Activated CD8-positive, alpha-beta T cell treated with anti-CD3 and anti-CD28 coated beads for 36 hours (primary cell): ENCODE measurements around the gene KDM3B. TPM values are rescaled to one million over a fixed set of nuclear protein-coding genes. Genes with fewer than 3 reads are reported as not detected.
A peak's percentile ranks its signal among the peaks of the same experiment; 100 is the strongest.

ENCODE experiments used
- ATAC-seq: fragments of 200-7000 bp; cut with Tn5 transposase; one replicate; pipeline ENCODE4 v1.10.0; 2021; ENCODE audit warnings: mild to moderate bottlenecking, moderate library complexity
- CTCF ChIA-PET: fragments of 350-600 bp; sonication (Branson Sonifier 250); formaldehyde crosslinking; loops from one replicate; lab custom pipeline; 2021; ENCODE audit warnings: antibody characterized with exemption; lab: Charles Lee
- POLR2A ChIA-PET: fragments of 350-600 bp; sonication (Branson Sonifier 250); formaldehyde crosslinking; loops from one replicate; lab custom pipeline; 2021; ENCODE audit warnings: antibody characterized with exemption; lab: Charles Lee
- DNase-seq: peaks from one replicate; pipeline ENCODE4 v3.0.0-alpha.2; 2020
- H3K27ac Mint-ChIP-seq: one replicate; pipeline ENCODE4 v1.8.0; 2021; ENCODE audit warnings: mild to moderate bottlenecking, mixed read lengths
- H3K27me3 Mint-ChIP-seq: one replicate; pipeline ENCODE4 v1.8.0; 2021; ENCODE audit warnings: mixed read lengths
- H3K36me3 Mint-ChIP-seq: one replicate; pipeline ENCODE4 v1.8.0; 2021; ENCODE audit warnings: low read depth, mixed read lengths
- H3K4me1 Mint-ChIP-seq: one replicate; pipeline ENCODE4 v1.8.0; 2021; ENCODE audit warnings: low read depth, mixed read lengths
- H3K4me3 Mint-ChIP-seq: one replicate; pipeline ENCODE4 v1.8.0; 2021; ENCODE audit warnings: mild to moderate bottlenecking, moderate library complexity, mixed read lengths
- H3K9me3 Mint-ChIP-seq: one replicate; pipeline ENCODE4 v1.8.0; 2021; ENCODE audit warnings: mixed read lengths
- intact Hi-C: fragments of 100-400 bp; cut with micrococcal nuclease; formaldehyde crosslinking; loops from one replicate; pipeline ENCODE4 v1.10.0; 2022
- total RNA-seq, 2 experiments: library from RNA; stranded (reverse); gene quantifications; one replicate each; pipeline ENCODE4 v1.2.3, GENCODE V29; 2021
- TF ChIP-seq, protein P1 (sequence below): fragments of 200-600 bp; IDR thresholded peaks from one replicate; pipeline ENCODE4 v1.8.0; 2022; ENCODE audit warnings: antibody characterized with exemption, mild to moderate bottlenecking

Gene KDM3B
- total RNA-seq, 2 experiments from 2014 or later = 41.6 to 41.9 TPM

DNA sequence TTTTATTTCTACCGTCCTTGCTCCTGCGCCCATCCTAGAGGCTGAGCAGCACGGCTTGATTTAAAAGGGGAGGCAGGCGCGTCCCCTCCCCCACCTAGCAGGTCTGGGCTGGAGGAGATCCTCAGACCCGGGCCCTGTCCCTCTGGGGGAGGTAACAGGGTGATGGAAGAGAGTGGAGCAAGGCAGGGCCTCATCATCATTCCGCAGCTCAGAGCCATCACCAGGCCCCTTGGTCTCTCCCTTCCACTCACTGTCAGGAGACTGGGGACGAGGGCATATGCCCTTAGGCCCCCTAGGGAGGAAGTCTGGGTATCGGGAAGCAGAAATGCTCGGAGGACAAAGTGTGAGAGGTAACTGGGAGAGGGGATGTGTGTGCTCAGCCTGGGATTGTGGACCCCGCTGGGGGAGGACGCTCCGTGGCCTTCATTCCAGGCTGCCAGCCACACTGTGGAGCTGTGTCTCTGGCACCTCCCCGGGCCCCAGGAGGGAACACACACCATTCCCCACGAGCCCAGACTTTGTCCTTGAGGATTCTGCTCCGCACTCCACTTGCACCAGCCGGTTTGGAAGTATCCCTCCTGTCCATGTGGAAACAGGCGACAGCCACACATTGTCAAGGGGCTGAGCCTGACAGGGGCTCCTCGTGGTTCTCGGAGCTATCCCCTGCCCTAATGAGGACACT, 87.1 kb downstream of the KDM3B start:
- ATAC-seq (no peak), DNase-seq (peak; percentile 14)
- H3K4me1 Mint-ChIP-seq = peaks cover 12% of the 10 kb centered on the region
- H3K36me3 Mint-ChIP-seq = no peaks in the 10 kb centered on the region
- ChIA-PET CTCF (interaction anchor here (1.0 to 1.4 kb wide), 2 partner anchors 10 to 65 kb away, joined by 4 read pairs; no protein-coding TSS in a partner anchor), POLR2A (interaction anchor here (0.8 to 2.6 kb wide), 3 partner anchors 10 to 70 kb away, joined by 3 to 12 read pairs (median 4); no protein-coding TSS in a partner anchor)
- H3K27ac Mint-ChIP-seq = no peak overlapping the region
- TF ChIP-seq, protein P1, sequence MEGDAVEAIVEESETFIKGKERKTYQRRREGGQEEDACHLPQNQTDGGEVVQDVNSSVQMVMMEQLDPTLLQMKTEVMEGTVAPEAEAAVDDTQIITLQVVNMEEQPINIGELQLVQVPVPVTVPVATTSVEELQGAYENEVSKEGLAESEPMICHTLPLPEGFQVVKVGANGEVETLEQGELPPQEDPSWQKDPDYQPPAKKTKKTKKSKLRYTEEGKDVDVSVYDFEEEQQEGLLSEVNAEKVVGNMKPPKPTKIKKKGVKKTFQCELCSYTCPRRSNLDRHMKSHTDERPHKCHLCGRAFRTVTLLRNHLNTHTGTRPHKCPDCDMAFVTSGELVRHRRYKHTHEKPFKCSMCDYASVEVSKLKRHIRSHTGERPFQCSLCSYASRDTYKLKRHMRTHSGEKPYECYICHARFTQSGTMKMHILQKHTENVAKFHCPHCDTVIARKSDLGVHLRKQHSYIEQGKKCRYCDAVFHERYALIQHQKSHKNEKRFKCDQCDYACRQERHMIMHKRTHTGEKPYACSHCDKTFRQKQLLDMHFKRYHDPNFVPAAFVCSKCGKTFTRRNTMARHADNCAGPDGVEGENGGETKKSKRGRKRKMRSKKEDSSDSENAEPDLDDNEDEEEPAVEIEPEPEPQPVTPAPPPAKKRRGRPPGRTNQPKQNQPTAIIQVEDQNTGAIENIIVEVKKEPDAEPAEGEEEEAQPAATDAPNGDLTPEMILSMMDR = no peak
- no peaks in the 10 kb centered on the region for H3K9me3 Mint-ChIP-seq
- intact Hi-C loops = no loop called here
- H3K4me3 Mint-ChIP-seq = peak overlapping the region; percentile 73
- no peaks in the 10 kb centered on the region for H3K27me3 Mint-ChIP-seq

DNA sequence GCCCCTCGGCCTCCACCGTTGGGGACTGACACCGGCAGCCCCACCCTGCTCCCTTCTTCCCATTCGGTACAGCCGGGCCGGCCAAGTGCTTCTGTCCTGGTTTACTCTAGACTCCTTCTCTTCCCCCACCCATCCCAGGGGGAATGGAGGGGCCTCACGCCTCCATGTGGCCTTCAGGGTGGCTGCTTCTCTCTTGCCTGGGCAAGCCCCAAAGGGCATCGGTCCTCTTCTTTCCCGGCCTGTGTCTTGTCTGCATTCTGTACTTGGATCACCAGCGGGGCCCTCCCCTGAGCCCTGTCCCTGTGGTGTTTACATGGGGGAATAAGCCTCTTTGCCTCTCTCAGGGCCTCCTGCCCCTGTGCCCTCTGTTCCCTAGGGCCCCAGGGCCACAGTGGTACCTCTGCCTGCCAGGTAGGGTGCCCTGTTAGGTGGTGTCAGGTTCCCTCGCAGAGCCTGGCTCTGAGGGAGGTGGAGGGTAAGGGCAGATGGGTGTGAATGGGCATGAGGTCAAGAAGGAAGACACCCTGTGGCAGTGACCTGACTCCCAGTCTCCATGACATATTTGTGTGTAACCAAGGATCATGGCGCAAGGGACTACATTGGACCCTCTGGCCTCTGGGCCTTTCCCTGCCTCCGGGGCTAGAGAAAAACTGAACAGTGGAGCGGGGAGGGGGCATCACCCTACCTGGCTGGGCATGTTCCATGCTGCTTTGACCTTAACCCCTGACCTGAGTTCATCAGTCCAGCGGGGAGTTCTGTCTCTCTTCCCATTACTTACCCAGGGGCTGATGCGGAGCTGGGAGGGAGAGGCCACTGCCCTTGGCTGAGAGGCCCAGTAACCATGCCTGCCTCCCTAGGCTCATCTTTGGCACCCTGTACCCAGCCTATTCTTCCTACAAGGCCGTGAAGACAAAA, 87.9 kb downstream of the KDM3B start:
- no peak for DNase-seq
- Mint-ChIP-seq H3K9me3 (no peaks in the 10 kb centered on the region), H3K27me3 (no peaks in the 10 kb centered on the region), H3K27ac (no peak overlapping the region), H3K4me1 (peaks cover 12% of the 10 kb centered on the region), H3K4me3 (peak overlapping the region; percentile 48), H3K36me3 (no peaks in the 10 kb centered on the region)
- TF ChIP-seq, protein P1 = no peak
- no peak for ATAC-seq
- POLR2A ChIA-PET = interaction anchor here (2.6 kb wide), 1 partner anchor 9 kb away, joined by 12 read pairs; no protein-coding TSS in a partner anchor
- intact Hi-C loops = no loop called here
- CTCF ChIA-PET = interaction anchor here (1.0 kb wide), 1 partner anchor 9 kb away, joined by 4 read pairs; no protein-coding TSS in a partner anchor

DNA sequence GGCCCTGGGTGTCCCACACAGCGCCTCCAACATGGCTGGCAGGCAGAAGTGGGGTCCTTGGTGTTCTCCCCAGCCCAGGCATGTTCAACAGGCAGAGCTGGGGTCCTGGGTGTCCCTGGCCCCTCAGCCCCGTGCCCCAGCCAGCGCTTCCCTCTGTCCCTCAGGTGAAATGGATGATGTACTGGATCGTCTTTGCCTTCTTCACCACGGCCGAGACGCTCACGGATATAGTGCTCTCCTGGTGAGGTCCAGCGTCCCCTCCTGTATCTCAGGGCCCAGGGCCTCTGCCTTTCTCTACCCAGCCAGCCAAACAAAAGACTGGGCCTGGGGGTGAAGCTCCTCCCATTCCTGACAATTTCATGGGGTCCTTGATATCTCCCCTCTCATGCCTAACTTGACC, 88.7 kb downstream of the KDM3B start:
- TF ChIP-seq, protein P1 = no peak
- Mint-ChIP-seq H3K9me3 (no peaks in the 10 kb centered on the region), H3K4me1 (peaks cover 12% of the 10 kb centered on the region), H3K4me3 (no peak overlapping the region), H3K27ac (no peak overlapping the region), H3K27me3 (no peaks in the 10 kb centered on the region), H3K36me3 (no peaks in the 10 kb centered on the region)
- ChIA-PET CTCF (no interaction called here), POLR2A (interaction anchor here (0.8 kb wide), 1 partner anchor 10 kb away, joined by 4 read pairs; no protein-coding TSS in a partner anchor)
- DNase-seq (no peak), ATAC-seq (no peak)
- intact Hi-C loops = no loop called here

DNA sequence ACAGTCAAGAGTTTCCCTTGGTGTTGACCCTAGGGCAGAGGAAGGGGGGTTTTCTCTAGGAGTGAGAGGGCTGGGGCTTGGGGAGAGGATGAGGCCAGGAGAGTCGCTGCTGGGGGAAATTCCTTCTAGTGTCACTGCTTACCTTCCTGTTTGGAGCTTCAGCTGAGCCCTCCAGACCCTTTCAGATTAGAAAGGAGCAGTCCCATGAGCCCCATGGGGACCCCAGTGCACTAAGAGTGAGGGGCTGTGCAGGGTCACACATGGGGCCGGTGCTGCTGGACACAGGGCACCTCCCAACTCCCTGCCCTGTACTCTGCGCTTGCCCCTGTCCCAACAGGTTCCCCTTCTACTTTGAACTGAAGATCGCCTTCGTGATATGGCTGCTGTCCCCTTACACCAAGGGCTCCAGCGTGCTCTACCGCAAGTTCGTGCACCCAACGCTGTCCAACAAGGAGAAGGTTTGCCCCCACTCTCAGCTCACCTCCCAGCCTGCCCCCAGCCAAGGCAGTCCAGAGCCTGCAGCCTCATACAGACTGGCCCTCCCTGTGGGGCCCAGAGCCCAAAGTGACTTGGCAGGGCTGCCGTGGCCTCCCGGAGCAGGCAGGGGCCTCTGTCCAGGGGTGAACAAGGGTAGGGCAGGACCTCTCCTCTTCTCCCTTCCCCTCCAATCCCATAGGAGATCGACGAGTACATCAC, 91.7 kb downstream of the KDM3B start:
- Mint-ChIP-seq H3K4me3 (no peak overlapping the region), H3K4me1 (peaks cover 5% of the 10 kb centered on the region), H3K27ac (no peak overlapping the region), H3K27me3 (no peaks in the 10 kb centered on the region), H3K9me3 (no peaks in the 10 kb centered on the region), H3K36me3 (no peaks in the 10 kb centered on the region)
- POLR2A ChIA-PET = interaction anchor here (0.5 to 0.9 kb wide), 4 partner anchors 14 to 119 kb away, joined by 3 to 4 read pairs (median 3); partner anchors contain the start of gene ETF1
- CTCF ChIA-PET = interaction anchor here (0.6 to 1.1 kb wide), 2 partner anchors 19 to 70 kb away, joined by 3 read pairs; no protein-coding TSS in a partner anchor
- DNase-seq = no peak
- intact Hi-C loops = no loop called here
- TF ChIP-seq, protein P1 = no peak
- no peak for ATAC-seq
